HL-60/S4 treated with phorbol 12-myristate 13-acetate at 8.2 ng/mL for 4 days and 3 days (cell line): ENCODE results near the gene CDH1.

Experiments
- in situ Hi-C: fragments of 300-500 bp; cut with MboI; formaldehyde crosslinking; loops from 2 replicates; pipeline ENCODE4 v1.15.0; 2022; ENCODE audit warnings: low sequenced_read_pairs

Gene CDH1

GRCh38 chr16:68759062-68759461 lies 22.0 kb downstream of the CDH1 start:
- in situ Hi-C loops, result no loop called here

GRCh38 chr16:68760671-68761275 lies 23.7 kb downstream of the CDH1 start:
- in situ Hi-C loops, result no loop called here

GRCh38 chr16:68762996-68763756 lies 26.1 kb downstream of the CDH1 start:
- in situ Hi-C loops, result no loop called here

GRCh38 chr16:68764862-68765261 lies 27.8 kb downstream of the CDH1 start:
- in situ Hi-C loops, result no loop called here

GRCh38 chr16:68767581-68767980 lies 30.5 kb downstream of the CDH1 start:
- in situ Hi-C loops, result no loop called here

GRCh38 chr16:68768175-68768574 lies 31.1 kb downstream of the CDH1 start:
- in situ Hi-C loops, result no loop called here

GRCh38 chr16:68768771-68769170 lies 31.7 kb downstream of the CDH1 start:
- in situ Hi-C loops, result no loop called here

GRCh38 chr16:68770671-68771070 lies 33.6 kb downstream of the CDH1 start:
- in situ Hi-C loops, result no loop called here

- in situ Hi-C loops, result no loop called here
These were observed 35.1 kb downstream of the CDH1 start for GRCh38 chr16:68772030-68772681.

GRCh38 chr16:68772871-68773270 lies 35.8 kb downstream of the CDH1 start:
- in situ Hi-C loops, result no loop called here

GRCh38 chr16:68774982-68775634 lies 38.0 kb downstream of the CDH1 start:
- in situ Hi-C loops, result no loop called here

- in situ Hi-C loops, result no loop called here
These were observed 39.9 kb downstream of the CDH1 start for GRCh38 chr16:68776821-68777485.

- in situ Hi-C loops, result no loop called here
These were observed 41.6 kb downstream of the CDH1 start for GRCh38 chr16:68778551-68779231.

- in situ Hi-C loops, result no loop called here
These were observed 42.8 kb downstream of the CDH1 start for GRCh38 chr16:68779891-68780290.

GRCh38 chr16:68781784-68782183 lies 44.7 kb downstream of the CDH1 start:
- in situ Hi-C loops, result no loop called here

- in situ Hi-C loops, result no loop called here
These were observed 45.4 kb downstream of the CDH1 start for GRCh38 chr16:68782198-68783174.

- in situ Hi-C loops, result no loop called here
These were observed 47.1 kb downstream of the CDH1 start for GRCh38 chr16:68784226-68784625.

GRCh38 chr16:68784721-68785120 lies 47.6 kb downstream of the CDH1 start:
- in situ Hi-C loops, result no loop called here

GRCh38 chr16:68785715-68786114 lies 48.6 kb downstream of the CDH1 start:
- in situ Hi-C loops, result no loop called here
